Stimulated activated CD8-positive, alpha-beta memory T cell treated with anti-CD3 and anti-CD28 coated beads, Interleukin-4, amount 100 ng/mL, for 24 hours (primary cell): ENCODE results near the gene NUDCD3.

Experiments used
- DNase-seq: peaks from one replicate; pipeline ENCODE4 v3.0.0-alpha.2; 2020; ENCODE audit warnings: low read depth

The NUDCD3 gene

GRCh38 chr7:44353668-44354067 is 136.8 kb downstream of the NUDCD3 start:
- DNase-seq, result no peak

DNA sequence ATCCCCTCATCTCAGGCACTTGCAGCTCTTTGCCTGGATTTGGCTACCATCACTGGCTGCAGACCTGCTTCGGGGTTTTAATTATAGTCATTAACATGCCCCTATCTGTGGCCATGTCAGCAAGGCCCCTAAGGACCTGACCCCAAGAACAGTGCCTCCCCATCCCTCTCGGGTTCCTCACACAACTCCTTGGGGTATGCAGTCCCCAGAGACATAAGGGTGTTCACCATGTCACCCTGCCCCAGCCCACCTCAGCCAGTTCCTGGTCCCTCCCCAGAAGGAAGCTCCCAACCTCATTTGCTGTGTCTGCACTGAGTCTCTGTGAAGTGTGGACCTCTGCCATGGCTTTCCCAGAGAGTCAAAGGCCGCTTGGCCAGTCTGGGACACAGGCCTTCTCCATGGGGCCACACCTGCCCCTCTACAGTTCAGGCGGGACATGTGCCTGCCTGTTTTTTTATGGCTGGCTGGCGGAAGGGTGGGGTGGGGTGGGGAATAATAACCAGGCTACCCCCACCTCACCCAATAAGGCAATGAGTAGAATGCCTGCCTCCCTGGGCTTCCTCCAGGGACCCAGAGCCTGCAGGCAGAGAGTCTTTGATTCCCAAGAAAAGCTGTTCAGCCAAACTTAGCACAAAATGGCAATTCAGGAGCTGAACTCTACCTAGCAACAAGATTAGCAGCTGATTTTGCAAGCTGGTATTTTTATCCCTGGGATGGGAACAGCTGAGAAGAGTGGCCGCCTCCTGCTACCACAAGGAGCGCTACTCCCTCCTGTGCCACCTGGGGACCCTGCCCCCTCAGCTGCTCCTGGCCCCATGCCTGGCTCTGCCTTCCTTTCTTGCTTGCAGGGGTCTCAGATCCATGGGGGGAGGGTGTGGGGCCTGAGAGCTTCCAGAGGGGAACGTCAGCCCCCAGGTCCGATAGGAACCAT is 141.3 kb downstream of the NUDCD3 start:
- no peak for DNase-seq

DNA sequence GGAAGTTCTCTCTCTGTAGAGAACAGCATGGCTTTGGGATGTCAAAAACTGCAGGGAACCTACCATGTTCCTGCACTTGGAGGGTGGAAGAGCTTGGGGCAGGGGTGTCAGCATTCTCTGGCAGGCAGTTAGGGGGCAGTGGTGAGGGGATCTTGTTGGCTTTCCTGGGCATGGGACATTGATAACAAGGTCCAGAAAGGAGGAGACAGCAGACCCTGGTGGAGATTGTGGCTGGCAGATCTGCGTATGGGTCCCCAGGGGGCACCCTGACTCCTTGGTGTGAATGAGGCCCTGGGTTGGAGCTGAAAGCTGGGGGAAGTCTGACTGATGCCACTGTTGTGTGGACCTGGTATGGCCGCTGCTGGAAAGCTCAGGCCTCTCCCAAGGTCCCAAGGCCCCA is 142.2 kb downstream of the NUDCD3 start:
- DNase-seq, result no peak

GRCh38 chr7:44347546-44348114 is 142.8 kb downstream of the NUDCD3 start:
- DNase-seq, result no peak

- DNase-seq, result no peak
Measured at GRCh38 chr7:44346063-44346462, 144.4 kb downstream of the NUDCD3 start.

DNA sequence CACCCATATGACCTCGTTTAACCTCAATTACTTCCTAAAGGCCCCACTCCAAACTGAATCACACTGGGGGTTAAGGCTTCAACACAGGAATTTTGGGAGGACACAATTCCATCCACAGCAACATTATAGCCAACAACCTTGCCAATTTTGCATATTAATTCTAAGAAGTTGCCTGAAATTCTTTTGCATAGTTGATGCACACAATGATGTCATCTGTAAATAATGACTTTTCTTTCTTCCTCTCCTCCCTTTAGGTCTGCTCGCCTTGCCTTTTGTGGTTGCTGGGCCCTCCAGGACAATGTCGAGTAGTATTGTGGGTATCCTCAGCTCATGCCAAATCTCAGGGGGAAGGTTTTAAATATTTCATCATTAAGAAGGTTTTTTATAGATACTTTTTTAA is 149.1 kb downstream of the NUDCD3 start:
- no peak for DNase-seq

- no peak for DNase-seq
Measured at GRCh38 chr7:44338600-44338999, 151.9 kb downstream of the NUDCD3 start.

- no peak for DNase-seq
Measured at GRCh38 chr7:44336491-44336890, 154.0 kb downstream of the NUDCD3 start.

DNA sequence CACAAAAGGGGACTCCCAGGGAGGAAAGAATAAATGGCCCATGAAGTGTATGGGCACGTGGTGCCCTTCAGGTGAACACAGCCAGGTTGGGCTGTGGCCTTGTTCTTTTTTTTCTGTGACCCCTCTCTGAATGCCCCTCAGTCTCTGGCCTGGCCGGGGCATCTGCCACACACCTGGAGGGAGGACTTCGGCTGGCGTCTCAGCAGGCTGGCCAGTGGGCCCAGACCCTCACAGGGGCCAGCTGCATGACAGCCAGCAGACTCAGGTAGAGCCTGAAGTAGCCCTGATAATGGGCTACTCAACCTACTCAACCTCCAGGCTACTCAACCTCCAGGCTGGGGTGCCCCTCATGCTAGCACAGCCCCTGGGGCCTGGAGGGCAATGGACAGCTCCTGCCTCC is 155.3 kb downstream of the NUDCD3 start:
- no peak for DNase-seq

GRCh38 chr7:44334734-44335097 is 155.7 kb downstream of the NUDCD3 start:
- no peak for DNase-seq

GRCh38 chr7:44333911-44334733 is 156.3 kb downstream of the NUDCD3 start:
- DNase-seq, result no peak

DNA sequence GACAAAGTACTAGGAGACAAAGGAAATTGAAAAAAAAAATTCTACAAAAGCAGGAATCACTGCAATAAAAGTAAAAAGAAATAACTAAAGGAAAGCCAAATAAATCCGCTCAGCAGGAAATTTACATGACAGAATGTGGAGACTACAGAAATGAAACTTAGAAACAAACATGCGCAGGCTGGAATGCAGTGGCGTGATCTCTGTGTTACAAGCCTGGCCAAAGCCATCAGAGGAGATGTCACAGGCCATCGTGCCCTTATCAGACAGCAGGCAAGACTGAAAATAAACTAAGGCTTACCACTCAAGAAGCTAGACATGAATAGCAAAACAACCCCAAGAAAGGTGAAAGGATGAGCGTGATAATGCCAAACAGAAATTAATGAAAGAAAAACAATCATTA is 158.8 kb downstream of the NUDCD3 start:
- no peak for DNase-seq

DNA sequence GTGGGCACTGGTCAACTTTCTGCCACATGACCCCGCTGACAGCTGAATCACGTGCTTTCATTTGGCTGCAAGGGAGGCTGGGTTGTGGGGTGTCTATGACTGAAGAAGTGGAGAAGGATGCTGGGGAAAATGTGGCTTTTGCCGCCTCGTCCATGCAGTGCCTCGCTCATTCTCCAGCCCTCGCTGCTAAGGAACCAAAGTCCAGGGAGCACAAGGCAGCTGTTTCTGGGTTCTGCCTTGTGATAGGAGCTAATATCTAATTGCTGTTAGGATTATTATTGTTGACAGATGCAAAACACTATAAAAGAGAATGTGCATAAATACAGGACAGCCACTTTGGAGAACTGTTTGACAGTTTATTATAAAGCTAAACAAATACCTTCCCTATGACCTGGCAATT is 160.1 kb downstream of the NUDCD3 start:
- DNase-seq, result no peak

DNA sequence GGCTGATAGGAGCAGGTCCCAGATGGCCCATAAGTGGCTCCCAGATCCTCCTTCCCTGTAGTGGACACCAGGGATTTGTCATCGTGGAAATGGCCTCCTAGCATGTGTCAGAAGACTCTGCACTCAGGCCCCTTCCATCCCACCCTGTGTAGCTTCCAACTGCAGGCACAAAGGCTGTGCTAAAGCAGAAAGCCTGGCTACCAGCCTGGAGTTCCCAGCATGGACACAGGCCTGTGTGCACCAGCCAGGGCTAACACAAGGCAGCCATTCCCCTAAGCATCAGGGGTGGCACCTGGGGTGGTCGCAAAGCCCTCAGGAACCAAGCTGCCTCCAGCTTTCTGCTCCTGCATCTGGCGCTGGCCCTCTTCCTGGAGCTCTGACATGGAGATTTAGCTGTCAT is 160.6 kb downstream of the NUDCD3 start:
- DNase-seq, result no peak
